Thyroid gland (tissue), 4 donors: ENCODE results near the gene FAM221B. TPM values are rescaled to one million over a fixed set of nuclear protein-coding genes. Genes with fewer than 3 reads are reported as not detected.

Experiments
- DNase-seq, 2 donors: peaks; one replicate each; pipeline ENCODE4 v3.0.0-alpha.2; 2019
- H3K27ac ChIP-seq, 3 donors: fragments of 200-600 bp; sonication (generic); 1 replicate in 2 of 3; 2 replicates in 1 of 3; pipeline ENCODE4 v1.5.1; 2016 to 2019; ENCODE audit warnings: mild to moderate bottlenecking in 1 of 3, moderate library complexity in 1 of 3
- H3K27me3 ChIP-seq: fragments of 200-600 bp; sonication (generic); one replicate; pipeline ENCODE4 v1.5.1; 2019
- H3K36me3 ChIP-seq, 2 donors: fragments of 200-600 bp; sonication (generic); one replicate each; pipeline ENCODE4 v1.5.1; 2016 to 2019
- H3K4me1 ChIP-seq, 2 donors: fragments of 200-600 bp; sonication (generic); one replicate each; pipeline ENCODE4 v1.5.1; 2017 to 2019
- H3K4me3 ChIP-seq, 3 donors: fragments of 200-600 bp; sonication (generic); replicated peaks in 1 of 3; 1 replicate in 2 of 3; 2 replicates in 1 of 3; pipeline ENCODE4 v1.5.1; 2016; ENCODE audit warnings: mild to moderate bottlenecking in 1 of 3
- H3K9me3 ChIP-seq: fragments of 200-600 bp; sonication (generic); one replicate; pipeline ENCODE4 v1.5.1; 2017
- CTCF ChIP-seq, 6 experiments: fragments of 200-600 bp in 3 of 6; fragments of 450-650 bp in 3 of 6; sonication (generic) in 3 of 6; IDR thresholded peaks; one replicate each; pipeline ENCODE4 v1.5.1; 2016 to 2019; ENCODE audit warnings: antibody characterized with exemption in 6 of 6, mild to moderate bottlenecking in 2 of 6, inconsistent platforms in 1 of 6, moderate library complexity in 1 of 6
- POLR2A ChIP-seq, 2 donors: fragments of 450-650 bp; IDR thresholded peaks; one replicate each; pipeline ENCODE4 v1.6.1; 2017; ENCODE audit warnings: antibody characterized with exemption in 2 of 2, mild to moderate bottlenecking in 2 of 2, moderate library complexity in 1 of 2
- WGBS, 2 donors: methylation state at CpG; one replicate each; pipeline ENCODE4 v1.1.5; 2017; 5-methylcytosine and 5-hydroxymethylcytosine counted together
- intact Hi-C: fragments of 100-400 bp; cut with DNase I; formaldehyde crosslinking; loops from one replicate; pipeline ENCODE4 v1.15.1; 2023
- total RNA-seq, 4 donors: library from RNA; depleted of rRNA; stranded (reverse); fragments of >200 nt; gene quantifications; one replicate each; pipeline ENCODE4 v1.2.3, GENCODE V29; 2016

The FAM221B gene
- total RNA-seq, 4 donors from 2014 or later: not detected

- WGBS, 2 donors: 11 to 23% methylated on average over 11 to 23 of the region's 29 CpGs
- Histone ChIP-seq H3K9me3 (no peaks in the 10 kb centered on the region), H3K36me3 (peaks cover 0 to 1% of the 10 kb centered on the region in 2 donors), H3K27ac (peak overlapping the region; percentile 95 to 99 (median 97)), H3K4me3 (peak overlapping the region; percentile 73 to 99 (median 93)), H3K4me1 (peaks cover 22 to 32% of the 10 kb centered on the region in 2 donors), H3K27me3 (no peaks in the 10 kb centered on the region)
- TF ChIP-seq CTCF (IDR thresholded peaks at IDR 0.05) (peak in 2 of 6 experiments; percentile 11 to 22), POLR2A (IDR thresholded peaks at IDR 0.05) (no peak)
- DNase-seq: peak; percentile 71 to 76
- intact Hi-C loops: no loop called here
Observed at GRCh38 chr9:35814106-35814840, 14.3 kb downstream of the FAM221B start.

GRCh38 chr9:35813434-35814105 lies 15.0 kb downstream of the FAM221B start:
- Histone ChIP-seq H3K4me1 (peaks cover 22 to 32% of the 10 kb centered on the region in 2 donors), H3K27ac (peak overlapping the region; percentile 95 to 99 (median 97)), H3K36me3 (peaks cover 0 to 4% of the 10 kb centered on the region in 2 donors), H3K9me3 (no peaks in the 10 kb centered on the region), H3K4me3 (no peak overlapping the region), H3K27me3 (no peaks in the 10 kb centered on the region)
- DNase-seq: no peak
- TF ChIP-seq CTCF (IDR thresholded peaks at IDR 0.05): no peak
- TF ChIP-seq POLR2A (IDR thresholded peaks at IDR 0.05): no peak
- intact Hi-C loops: no loop called here
- WGBS, 2 donors: 78 to 85% methylated on average over 6 to 10 of the region's 10 CpGs

- peak; percentile 96 for DNase-seq
- WGBS, 2 donors: 3% methylated on average over 19 to 25 of the region's 28 CpGs
- Histone ChIP-seq H3K27me3 (no peaks in the 10 kb centered on the region), H3K4me1 (peaks cover 22 to 32% of the 10 kb centered on the region in 2 donors), H3K4me3 (peak within 1 kb of the TSS; percentile 0 to 29 (median 10)), H3K27ac (peak within 1 kb of the TSS; percentile 34 to 75 (median 72)), H3K36me3 (peaks cover 0 to 9% of the 10 kb centered on the region in 2 donors), H3K9me3 (no peaks in the 10 kb centered on the region)
- intact Hi-C loops: no loop called here
- TF ChIP-seq POLR2A (IDR thresholded peaks at IDR 0.05) (peak in 1 of 2 donors; percentile 54), CTCF (IDR thresholded peaks at IDR 0.05) (no peak)
Observed at GRCh38 chr9:35812025-35812602, 16.4 kb downstream of the FAM221B start, which contains the start of gene SPAG8. Gene SPAG8, minus strand, starts transcription at chr9:35812262. Its CDS starts 115 bp downstream, at chr9:35812147.

- 22% methylated on average over 10 of the region's 12 CpGs; no CpG with 5 or more reads in 1 of the 2 donors for WGBS, 2 donors
- Histone ChIP-seq H3K4me1 (peaks cover 22 to 32% of the 10 kb centered on the region in 2 donors), H3K27me3 (no peaks in the 10 kb centered on the region), H3K9me3 (no peaks in the 10 kb centered on the region), H3K27ac (peak overlapping the region in 2 of 3 donors; percentile 72 to 75), H3K4me3 (peak overlapping the region; percentile 0 to 29 (median 10)), H3K36me3 (peaks cover 0 to 9% of the 10 kb centered on the region in 2 donors)
- DNase-seq: peak; percentile 71 to 74
- TF ChIP-seq POLR2A (IDR thresholded peaks at IDR 0.05) (no peak), CTCF (IDR thresholded peaks at IDR 0.05) (no peak)
- intact Hi-C loops: no loop called here
Observed at GRCh38 chr9:35811381-35812024, 17.0 kb downstream of the FAM221B start.
